NAMALWA (cell line): ENCODE measurements around the gene MTMR2.
A peak's percentile ranks its signal among the peaks of the same experiment; 100 is the strongest.
"Not testable (repeated sequence)": the region's sequence is repeated elsewhere in the genome, so short reads cannot be mapped to it uniquely, and the experiment has no call there.

Experiments
- DNase-seq: peaks from one replicate; pipeline ENCODE4 v3.0.0-alpha.2; 2015; ENCODE audit warnings: low spot score

MTMR2 gene

GRCh38 chr11:95884802-95885201, 39.1 kb downstream of the MTMR2 start:
- DNase-seq, result no peak

- no peak for DNase-seq
Observed at GRCh38 chr11:95884376-95884775, 39.5 kb downstream of the MTMR2 start.

- DNase-seq, result no peak
Observed at GRCh38 chr11:95883381-95883780, 40.5 kb downstream of the MTMR2 start.

GRCh38 chr11:95877291-95877690, 46.6 kb downstream of the MTMR2 start:
- no peak for DNase-seq

GRCh38 chr11:95870877-95871276, 53.0 kb downstream of the MTMR2 start:
- DNase-seq, result not testable (repeated sequence)

- no peak for DNase-seq
Observed at GRCh38 chr11:95867105-95867504, 56.8 kb downstream of the MTMR2 start.

- no peak for DNase-seq
Observed at GRCh38 chr11:95863486-95864140, 60.3 kb downstream of the MTMR2 start.

GRCh38 chr11:95860024-95860423, 63.9 kb downstream of the MTMR2 start:
- not testable (repeated sequence) for DNase-seq

GRCh38 chr11:95854362-95854761, 69.5 kb downstream of the MTMR2 start:
- DNase-seq, result not testable (repeated sequence)

- no peak for DNase-seq
Observed at GRCh38 chr11:95853862-95854261, 70.0 kb downstream of the MTMR2 start.

GRCh38 chr11:95853138-95853537, 70.8 kb downstream of the MTMR2 start:
- no peak for DNase-seq

- no peak for DNase-seq
Observed at GRCh38 chr11:95850137-95850536, 73.8 kb downstream of the MTMR2 start.

GRCh38 chr11:95849087-95849825, 74.7 kb downstream of the MTMR2 start:
- DNase-seq, result peak; percentile 47

GRCh38 chr11:95845167-95845566, 78.7 kb downstream of the MTMR2 start:
- no peak for DNase-seq

- peak; percentile 75 for DNase-seq
Observed at GRCh38 chr11:95835768-95836488, 88.0 kb downstream of the MTMR2 start.

- DNase-seq, result no peak
Observed at GRCh38 chr11:95835351-95835750, 88.6 kb downstream of the MTMR2 start.

GRCh38 chr11:95833378-95833777, 90.5 kb downstream of the MTMR2 start:
- no peak for DNase-seq

GRCh38 chr11:95832763-95833162, 91.1 kb downstream of the MTMR2 start:
- DNase-seq, result no peak

GRCh38 chr11:95831198-95831883, 92.6 kb downstream of the MTMR2 start:
- DNase-seq, result no peak

- no peak for DNase-seq
Observed at GRCh38 chr11:95829580-95830259, 94.2 kb downstream of the MTMR2 start.

- no peak for DNase-seq
Observed at GRCh38 chr11:95827696-95828095, 96.2 kb downstream of the MTMR2 start.

- DNase-seq, result no peak
Observed at GRCh38 chr11:95821640-95822039, 102.3 kb downstream of the MTMR2 start.
